ENCODE data around the gene DAZAP2. TPM values are rescaled to one million over a fixed set of nuclear protein-coding genes. Genes with fewer than 3 reads are reported as not detected.

DAZAP2 gene
- total and polyA plus RNA-seq, 2 of the 13 experiments (the other 11 are each of a cell fraction or from before 2014, with no cell fraction given): 64.5 to 222 TPM

GRCh38 chr12:51191516-51192283 is 46.9 kb upstream of the DAZAP2 start (continued):
- TF ChIP-seq, protein P1, sequence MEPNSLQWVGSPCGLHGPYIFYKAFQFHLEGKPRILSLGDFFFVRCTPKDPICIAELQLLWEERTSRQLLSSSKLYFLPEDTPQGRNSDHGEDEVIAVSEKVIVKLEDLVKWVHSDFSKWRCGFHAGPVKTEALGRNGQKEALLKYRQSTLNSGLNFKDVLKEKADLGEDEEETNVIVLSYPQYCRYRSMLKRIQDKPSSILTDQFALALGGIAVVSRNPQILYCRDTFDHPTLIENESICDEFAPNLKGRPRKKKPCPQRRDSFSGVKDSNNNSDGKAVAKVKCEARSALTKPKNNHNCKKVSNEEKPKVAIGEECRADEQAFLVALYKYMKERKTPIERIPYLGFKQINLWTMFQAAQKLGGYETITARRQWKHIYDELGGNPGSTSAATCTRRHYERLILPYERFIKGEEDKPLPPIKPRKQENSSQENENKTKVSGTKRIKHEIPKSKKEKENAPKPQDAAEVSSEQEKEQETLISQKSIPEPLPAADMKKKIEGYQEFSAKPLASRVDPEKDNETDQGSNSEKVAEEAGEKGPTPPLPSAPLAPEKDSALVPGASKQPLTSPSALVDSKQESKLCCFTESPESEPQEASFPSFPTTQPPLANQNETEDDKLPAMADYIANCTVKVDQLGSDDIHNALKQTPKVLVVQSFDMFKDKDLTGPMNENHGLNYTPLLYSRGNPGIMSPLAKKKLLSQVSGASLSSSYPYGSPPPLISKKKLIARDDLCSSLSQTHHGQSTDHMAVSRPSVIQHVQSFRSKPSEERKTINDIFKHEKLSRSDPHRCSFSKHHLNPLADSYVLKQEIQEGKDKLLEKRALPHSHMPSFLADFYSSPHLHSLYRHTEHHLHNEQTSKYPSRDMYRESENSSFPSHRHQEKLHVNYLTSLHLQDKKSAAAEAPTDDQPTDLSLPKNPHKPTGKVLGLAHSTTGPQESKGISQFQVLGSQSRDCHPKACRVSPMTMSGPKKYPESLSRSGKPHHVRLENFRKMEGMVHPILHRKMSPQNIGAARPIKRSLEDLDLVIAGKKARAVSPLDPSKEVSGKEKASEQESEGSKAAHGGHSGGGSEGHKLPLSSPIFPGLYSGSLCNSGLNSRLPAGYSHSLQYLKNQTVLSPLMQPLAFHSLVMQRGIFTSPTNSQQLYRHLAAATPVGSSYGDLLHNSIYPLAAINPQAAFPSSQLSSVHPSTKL (CRISPR knock-in tag; IDR thresholded peaks at IDR 0.05): no peak
- TF ChIP-seq HIVEP1 (CRISPR knock-in tag; IDR thresholded peaks at IDR 0.05) (no peak), ARNT2 (CRISPR knock-in tag; IDR thresholded peaks at IDR 0.05; ENCODE audit: low read depth) (no peak), NPAS2 (CRISPR knock-in tag; IDR thresholded peaks at IDR 0.05; ENCODE audit: borderline replicate concordance) (no peak)
- TF ChIP-seq, protein P2, sequence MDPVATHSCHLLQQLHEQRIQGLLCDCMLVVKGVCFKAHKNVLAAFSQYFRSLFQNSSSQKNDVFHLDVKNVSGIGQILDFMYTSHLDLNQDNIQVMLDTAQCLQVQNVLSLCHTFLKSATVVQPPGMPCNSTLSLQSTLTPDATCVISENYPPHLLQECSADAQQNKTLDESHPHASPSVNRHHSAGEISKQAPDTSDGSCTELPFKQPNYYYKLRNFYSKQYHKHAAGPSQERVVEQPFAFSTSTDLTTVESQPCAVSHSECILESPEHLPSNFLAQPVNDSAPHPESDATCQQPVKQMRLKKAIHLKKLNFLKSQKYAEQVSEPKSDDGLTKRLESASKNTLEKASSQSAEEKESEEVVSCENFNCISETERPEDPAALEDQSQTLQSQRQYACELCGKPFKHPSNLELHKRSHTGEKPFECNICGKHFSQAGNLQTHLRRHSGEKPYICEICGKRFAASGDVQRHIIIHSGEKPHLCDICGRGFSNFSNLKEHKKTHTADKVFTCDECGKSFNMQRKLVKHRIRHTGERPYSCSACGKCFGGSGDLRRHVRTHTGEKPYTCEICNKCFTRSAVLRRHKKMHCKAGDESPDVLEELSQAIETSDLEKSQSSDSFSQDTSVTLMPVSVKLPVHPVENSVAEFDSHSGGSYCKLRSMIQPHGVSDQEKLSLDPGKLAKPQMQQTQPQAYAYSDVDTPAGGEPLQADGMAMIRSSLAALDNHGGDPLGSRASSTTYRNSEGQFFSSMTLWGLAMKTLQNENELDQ (CRISPR knock-in tag; IDR thresholded peaks at IDR 0.05; ENCODE audit: borderline replicate concordance): no peak

Measured in HepG2 (cell line).